ENCODE measurements around the gene TLX2. TPM values are rescaled to one million over a fixed set of nuclear protein-coding genes. Genes with fewer than 3 reads are reported as not detected.

Gene TLX2
- total and polyA plus RNA-seq, 2 of the 13 experiments (the other 11 are each of a cell fraction or from before 2014, with no cell fraction given) = 0.05 to 0.20 TPM

- WGBS (ENCODE audit: low lambda C conversion rate) = 48% methylated on average over 33 of the region's 54 CpGs
- H3K9me3 ChIP-seq (ENCODE audit: low read length) = no peaks in the 10 kb centered on the region
- ChIA-PET POLR2A (interaction anchor here (0.6 to 5.9 kb wide), 25 partner anchors 8 to 352 kb away, joined by 3 to 93 read pairs (median 6); partner anchors contain the start of genes CCDC142, INO80B, LBX2 and LOXL3), CTCF (ENCODE audit: low intra/inter-chr PET ratio, low total read pairs) (interaction anchor here (1.5 to 1.9 kb wide), 2 partner anchors 23 to 47 kb away, joined by 3 to 5 read pairs; partner anchors contain the start of genes CCDC142, PCGF1 and TTC31)
- H3K36me3 ChIP-seq (replicated peaks in 1 of 2; ENCODE audit: control insufficient read depth in 1 of 2, insufficient read depth in 2 of 2, low read length in 2 of 2) = peaks cover 19 to 33% of the 10 kb centered on the region in 2 experiments
- in situ Hi-C loops (cut with HindIII; ENCODE audit: extremely low pct_ligation_motif_present, low pct_unique_long_range_greater_than_20kb) = no loop called here
- FAIRE-seq (no peak), DNase-seq (ENCODE audit: low spot score) (no peak), ATAC-seq (peak; percentile 8)
- H2AFZ ChIP-seq (ENCODE audit: low read length) = no peak overlapping the region
- peak overlapping the region; percentile 95 for H3K27ac ChIP-seq (ENCODE audit: extremely low read length, insufficient read depth, low read length)
- intact Hi-C loops (cut with micrococcal nuclease; ENCODE audit: unreplicated experiment) = no loop called here
- H3K4me2 ChIP-seq (ENCODE audit: low read depth, low read length) = peak overlapping the region; percentile 88
- H3K9ac ChIP-seq (ENCODE audit: insufficient read depth, low read depth, low read length) = peak overlapping the region; percentile 99
- H3K79me2 ChIP-seq (ENCODE audit: insufficient read depth, low read length) = peaks cover 36% of the 10 kb centered on the region
- H3K27me3 ChIP-seq (ENCODE audit: control insufficient read depth in 1 of 2, insufficient read depth in 2 of 2, low read length in 2 of 2) = no peaks in the 10 kb centered on the region; a peak in 1 of 5 replicates
- H3K4me1 ChIP-seq (ENCODE audit: insufficient read depth, low read length) = peaks cover 46% of the 10 kb centered on the region
- BruUV-seq (replicated peaks) = no TSS peak
- no peaks in the 10 kb centered on the region for H4K20me1 ChIP-seq (ENCODE audit: insufficient read depth, low read length)
- H3K4me3 ChIP-seq (replicated peaks in 1 of 3; ENCODE audit: insufficient read depth in 1 of 3, low read depth in 2 of 3, low read length in 3 of 3) = peak overlapping the region; percentile 84 to 100 (median 100)
- TF ChIP-seq TERF1 (CRISPR knock-in tag; IDR thresholded peaks at IDR 0.05) = peak; percentile 2; the same call in 1 of the 2 replicates
- TF ChIP-seq ZNF740 (CRISPR knock-in tag; IDR thresholded peaks at IDR 0.05) = peak; percentile 60
- no peak for TF ChIP-seq ZNF232 (CRISPR knock-in tag; IDR thresholded peaks at IDR 0.05; ENCODE audit: borderline replicate concordance)
- TF ChIP-seq ZBTB37 (CRISPR knock-in tag; IDR thresholded peaks at IDR 0.05) = no peak
- no peak for TF ChIP-seq SRF (IDR thresholded peaks at IDR 0.05; ENCODE audit: low read depth, low read length)
- TF ChIP-seq HINFP (CRISPR knock-in tag; IDR thresholded peaks at IDR 0.05; ENCODE audit: low read depth) = no peak
- TF ChIP-seq REL (CRISPR knock-in tag; conservative IDR thresholded peaks at IDR 0.05) = peak; percentile 74
- TF ChIP-seq ZNF784 (CRISPR knock-in tag; IDR thresholded peaks at IDR 0.05; ENCODE audit: borderline replicate concordance) = peak; percentile 7; the same call in 1 of the 2 replicates
- no peak for TF ChIP-seq EZH2 (conservative IDR thresholded peaks at IDR 0.05; ENCODE audit: low read depth, low read length)
- TF ChIP-seq IKZF1 (IDR thresholded peaks at IDR 0.05) = no peak
- no peak for TF ChIP-seq ARID2 (CRISPR knock-in tag; IDR thresholded peaks at IDR 0.05; ENCODE audit: borderline replicate concordance)
- TF ChIP-seq MTA1 (CRISPR knock-in tag; IDR thresholded peaks at IDR 0.05; ENCODE audit: borderline replicate concordance) = peak; percentile 52; the same call in 1 of the 2 replicates
Observed at GRCh38 chr2:74530239-74531187, 16.3 kb downstream of the TLX2 start.

All from HepG2 (cell line).